ENCODE data around the gene SHLD2.

SHLD2 gene

GRCh38 chr10:87094373-87095235 is at the start of gene SHLD2, which contains the start of gene GLUD1:
Gene SHLD2 (plus strand): TSS chr10:87095206. CDS start chr10:87151355, 56,149 bp downstream.
Gene GLUD1 (minus strand): TSS chr10:87094843. CDS start chr10:87094769, 74 bp downstream.
- no peak for TF ChIP-seq CTCF (IDR thresholded peaks at IDR 0.05; ENCODE audit: insufficient read depth, low read length, missing control alignments)
- peak within 1 kb of the TSS; percentile 83 for H3K4me3 ChIP-seq (ENCODE audit: low read depth, low read length)
- CTCF ChIA-PET, result interaction anchor here (0.5 kb wide), 1 partner anchor 158 kb away, joined by 3 read pairs; no protein-coding TSS in a partner anchor
- POLR2A ChIA-PET, result no interaction called here
- DNase-seq (ENCODE audit: low read depth, low spot score), result no peak

- CTCF ChIA-PET, result no interaction called here
- POLR2A ChIA-PET, result no interaction called here
- no peak for TF ChIP-seq CTCF (IDR thresholded peaks at IDR 0.05; ENCODE audit: insufficient read depth, low read length, missing control alignments)
- H3K4me3 ChIP-seq (ENCODE audit: low read depth, low read length), result no peak overlapping the region
- no peak for DNase-seq (ENCODE audit: low read depth, low spot score)
Measured at GRCh38 chr10:87045434-87045938, 49.5 kb upstream of the SHLD2 start.

GRCh38 chr10:87053111-87053510 is 41.9 kb upstream of the SHLD2 start:
- ChIA-PET CTCF (interaction anchor here (0.9 to 2.5 kb wide), 5 partner anchors 14 to 115 kb away, joined by 3 to 11 read pairs (median 3); no protein-coding TSS in a partner anchor), POLR2A (no interaction called here)
- TF ChIP-seq CTCF (IDR thresholded peaks at IDR 0.05; ENCODE audit: insufficient read depth, low read length, missing control alignments), result no peak

GRCh38 chr10:87053577-87054181 is 41.3 kb upstream of the SHLD2 start:
- CTCF ChIA-PET, result interaction anchor here (0.9 to 2.5 kb wide), 8 partner anchors 11 to 115 kb away, joined by 3 to 11 read pairs (median 3); no protein-coding TSS in a partner anchor
- POLR2A ChIA-PET, result no interaction called here
- no peak overlapping the region for H3K4me3 ChIP-seq (ENCODE audit: low read depth, low read length)
- DNase-seq (ENCODE audit: low read depth, low spot score), result no peak
- no peak for TF ChIP-seq CTCF (IDR thresholded peaks at IDR 0.05; ENCODE audit: insufficient read depth, low read length, missing control alignments)

More at GRCh38 chr10:87053111-87053510, 41.9 kb upstream of the SHLD2 start:
- H3K4me3 ChIP-seq (ENCODE audit: low read depth, low read length), result no peak overlapping the region
- DNase-seq (ENCODE audit: low read depth, low spot score), result no peak

GRCh38 chr10:87054373-87055295 is 40.4 kb upstream of the SHLD2 start:
- DNase-seq (ENCODE audit: low read depth, low spot score), result peak; percentile 21
- POLR2A ChIA-PET, result interaction anchor here (0.7 kb wide), 1 partner anchor 18 kb away, joined by 5 read pairs; no protein-coding TSS in a partner anchor
- CTCF ChIA-PET, result interaction anchor here (0.6 to 2.5 kb wide), 12 partner anchors 12 to 520 kb away, joined by 3 to 11 read pairs (median 3); no protein-coding TSS in a partner anchor
- no peak overlapping the region for H3K4me3 ChIP-seq (ENCODE audit: low read depth, low read length)
- TF ChIP-seq CTCF (IDR thresholded peaks at IDR 0.05; ENCODE audit: insufficient read depth, low read length, missing control alignments), result peak; percentile 15
